ENCODE measurements around the gene FN3K.

The FN3K gene

GRCh38 chr17:82754297-82755208 lies 19.1 kb downstream of the FN3K start:
- H3K36me3 ChIP-seq (ENCODE audit: control insufficient read depth, insufficient read depth, low read length): peaks cover 3% of the 10 kb centered on the region
- no peak for TF ChIP-seq CTCF (IDR thresholded peaks at IDR 0.05; ENCODE audit: insufficient read depth, low read length, poor library complexity, severe bottlenecking)
- no peak for DNase-seq (ENCODE audit: extremely low read depth, insufficient read length)
- H3K4me3 ChIP-seq (replicated peaks; ENCODE audit: low read depth, low read length): no peak overlapping the region
- no peaks in the 10 kb centered on the region for H3K27me3 ChIP-seq (replicated peaks; ENCODE audit: control insufficient read depth, insufficient read depth, low read length)

DNA sequence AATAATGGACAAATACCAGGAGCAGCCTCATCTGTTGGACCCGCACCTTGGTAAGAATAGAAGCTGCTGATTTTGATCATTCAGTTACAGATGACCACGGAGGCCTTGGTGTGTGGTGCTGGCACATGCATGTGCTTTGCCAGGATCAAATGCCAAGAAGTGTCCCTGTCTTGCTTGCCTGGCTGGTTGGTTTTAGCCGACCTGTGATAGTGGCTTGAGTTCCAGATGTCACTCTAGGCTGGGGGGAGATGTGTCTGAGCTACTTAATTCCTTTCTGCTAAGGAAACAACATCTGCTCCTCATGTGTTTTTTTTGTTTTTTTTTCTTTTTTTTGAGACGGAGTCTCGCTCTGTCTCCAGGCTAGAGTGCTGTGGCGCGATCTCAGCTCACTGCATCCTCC lies 20.8 kb downstream of the FN3K start:
- TF ChIP-seq CTCF (IDR thresholded peaks at IDR 0.05; ENCODE audit: insufficient read depth, low read length, poor library complexity, severe bottlenecking): no peak
- Histone ChIP-seq H3K36me3 (ENCODE audit: control insufficient read depth, insufficient read depth, low read length) (peaks cover 3% of the 10 kb centered on the region), H3K27me3 (replicated peaks; ENCODE audit: control insufficient read depth, insufficient read depth, low read length) (no peaks in the 10 kb centered on the region), H3K4me3 (replicated peaks; ENCODE audit: low read depth, low read length) (no peak overlapping the region)
- DNase-seq (ENCODE audit: extremely low read depth, insufficient read length): no peak

DNA sequence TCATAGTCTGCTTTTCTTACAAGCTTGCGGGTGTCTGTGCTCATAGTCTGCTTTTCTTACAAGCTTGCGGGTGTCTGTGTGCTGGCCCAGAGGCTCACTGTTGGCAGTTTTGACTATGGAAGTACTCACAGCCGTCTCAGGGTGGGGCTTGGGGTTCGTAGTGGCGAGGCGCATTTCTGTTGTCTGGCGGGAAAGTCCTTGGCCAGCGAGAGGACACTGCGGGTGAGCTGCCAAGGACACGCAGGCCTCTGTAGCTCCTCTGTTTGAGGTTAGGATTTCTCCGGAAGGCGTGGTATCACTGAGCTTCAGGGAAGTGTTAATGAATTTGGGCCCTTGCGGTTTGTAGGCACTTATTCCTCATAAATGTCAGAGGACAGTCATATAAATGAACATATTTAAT lies 30.0 kb downstream of the FN3K start:
- Histone ChIP-seq H3K4me3 (replicated peaks; ENCODE audit: low read depth, low read length) (no peak overlapping the region), H3K36me3 (ENCODE audit: control insufficient read depth, insufficient read depth, low read length) (peaks cover 10% of the 10 kb centered on the region), H3K27me3 (replicated peaks; ENCODE audit: control insufficient read depth, insufficient read depth, low read length) (no peaks in the 10 kb centered on the region)
- TF ChIP-seq CTCF (IDR thresholded peaks at IDR 0.05; ENCODE audit: insufficient read depth, low read length, poor library complexity, severe bottlenecking): no peak
- DNase-seq (ENCODE audit: extremely low read depth, insufficient read length): no peak

DNA sequence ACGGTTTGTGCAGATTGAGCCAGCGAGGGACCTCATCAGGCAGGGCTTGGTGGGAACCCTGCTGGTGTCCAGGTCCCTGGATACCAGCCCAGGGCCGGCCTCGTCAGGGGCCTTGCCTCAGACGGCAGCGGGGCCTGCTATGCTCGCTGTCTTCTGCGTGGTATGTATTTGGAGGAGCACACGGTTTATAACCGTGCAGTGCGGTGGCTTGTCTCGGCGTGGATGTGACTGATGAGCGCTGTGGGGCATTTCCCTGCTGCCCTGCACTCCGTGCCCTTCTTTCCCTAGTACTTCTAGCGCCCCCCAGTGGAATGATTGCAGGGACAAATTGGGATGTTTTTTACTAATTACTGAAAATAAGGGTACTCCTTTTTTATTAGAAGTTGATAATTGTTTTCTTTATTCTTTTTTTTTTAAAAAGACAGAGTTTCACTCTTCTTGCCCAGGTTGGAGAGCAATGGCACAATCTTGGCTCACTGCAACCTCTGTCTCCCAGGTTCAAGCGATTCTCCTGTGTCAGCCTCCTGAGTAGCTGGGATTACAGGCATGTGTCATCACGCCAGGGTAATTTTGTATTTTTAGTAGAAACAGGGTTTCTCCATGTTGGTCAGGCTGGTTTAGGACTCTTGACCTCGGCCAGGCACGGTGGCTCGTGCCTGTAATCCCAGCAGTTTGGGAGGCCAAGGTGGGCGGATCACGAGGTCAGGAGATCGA lies 31.8 kb downstream of the FN3K start:
- TF ChIP-seq CTCF (IDR thresholded peaks at IDR 0.05; ENCODE audit: insufficient read depth, low read length, poor library complexity, severe bottlenecking): peak; percentile 56
- Histone ChIP-seq H3K27me3 (replicated peaks; ENCODE audit: control insufficient read depth, insufficient read depth, low read length) (no peaks in the 10 kb centered on the region), H3K36me3 (ENCODE audit: control insufficient read depth, insufficient read depth, low read length) (peaks cover 12% of the 10 kb centered on the region), H3K4me3 (replicated peaks; ENCODE audit: low read depth, low read length) (no peak overlapping the region)
- no peak for DNase-seq (ENCODE audit: extremely low read depth, insufficient read length)

DNA sequence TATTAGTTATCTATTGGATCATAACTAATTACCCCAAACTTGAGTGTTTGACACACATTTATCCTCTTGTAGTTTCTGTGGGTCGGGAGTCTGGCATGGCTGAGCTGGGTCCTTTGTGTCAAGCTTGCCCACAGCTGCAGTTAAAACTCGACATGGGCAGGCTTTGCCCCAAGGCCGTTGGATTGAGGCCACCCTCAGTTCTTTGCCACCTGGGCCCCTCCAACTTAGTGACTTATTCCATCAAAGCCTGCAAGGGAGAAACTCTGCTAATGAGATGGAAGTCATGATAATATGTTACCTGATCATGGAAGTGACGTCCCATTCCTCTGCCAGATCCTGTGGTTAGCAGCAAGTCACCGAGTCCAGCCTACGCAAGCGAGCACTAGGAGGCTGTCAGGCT lies 33.6 kb downstream of the FN3K start:
- no peak for TF ChIP-seq CTCF (IDR thresholded peaks at IDR 0.05; ENCODE audit: insufficient read depth, low read length, poor library complexity, severe bottlenecking)

More for the DNA sequence above, 33.6 kb downstream of the FN3K start:
- Histone ChIP-seq H3K27me3 (replicated peaks; ENCODE audit: control insufficient read depth, insufficient read depth, low read length) (no peaks in the 10 kb centered on the region), H3K36me3 (ENCODE audit: control insufficient read depth, insufficient read depth, low read length) (peaks cover 15% of the 10 kb centered on the region), H3K4me3 (replicated peaks; ENCODE audit: low read depth, low read length) (no peak overlapping the region)
- no peak for DNase-seq (ENCODE audit: extremely low read depth, insufficient read length)

Measured in GM06990 (cell line).